ENCODE data around the gene UPF1. TPM values are rescaled to one million over a fixed set of nuclear protein-coding genes. Genes with fewer than 3 reads are reported as not detected.

Gene UPF1
- total and polyA plus RNA-seq, 2 of the 13 experiments (the other 11 are each of a cell fraction or from before 2014, with no cell fraction given), result 16.9 to 41.8 TPM

DNA sequence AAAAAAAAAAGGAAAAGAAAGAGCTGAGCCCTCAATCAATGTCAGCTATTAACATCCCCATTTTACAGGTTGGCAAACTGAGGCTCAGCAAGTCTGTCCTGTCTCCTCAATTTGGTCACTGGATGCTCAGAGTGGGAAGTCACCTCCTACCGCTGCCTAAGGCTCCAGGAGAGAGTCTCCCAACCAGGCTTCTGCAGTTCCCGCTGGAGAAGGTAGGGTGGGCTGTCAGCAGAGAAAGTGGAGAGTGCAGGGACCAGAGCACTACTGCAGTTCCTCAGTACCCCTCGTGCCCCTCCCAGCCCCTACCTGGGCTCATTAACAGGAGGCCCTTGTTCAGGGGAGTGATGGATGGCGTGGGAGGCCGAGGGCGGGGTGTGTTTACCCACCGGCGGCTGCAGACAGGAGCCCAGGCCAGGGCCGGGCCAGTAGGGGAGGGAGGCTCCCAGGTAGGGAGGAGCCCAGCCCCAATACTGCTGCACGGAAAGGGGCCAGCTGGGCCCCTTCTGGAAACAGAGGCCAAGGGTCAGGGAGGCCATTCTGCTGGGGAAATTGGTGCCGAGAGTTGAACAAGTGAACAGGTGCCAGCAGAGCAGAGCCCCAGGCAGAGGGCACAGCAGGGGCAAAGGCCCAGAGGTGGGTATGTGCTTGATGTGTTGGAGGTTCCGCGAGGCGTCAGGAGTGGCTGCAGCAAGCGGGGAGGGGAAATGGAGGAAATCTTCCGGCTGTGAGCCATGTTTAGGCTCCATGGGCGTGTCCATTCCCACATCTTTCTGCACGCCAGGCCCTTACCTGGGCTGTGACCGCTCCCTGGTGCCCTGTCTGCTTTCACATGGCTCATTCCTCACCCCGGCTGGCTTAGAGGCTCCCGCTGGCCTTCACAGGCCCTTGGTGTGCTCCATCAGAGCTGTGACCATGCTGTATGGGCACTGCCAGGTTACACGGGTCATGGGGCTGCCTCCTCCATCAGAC is 33.1 kb upstream of the UPF1 start (continued):
- TF ChIP-seq DMAP1 (CRISPR knock-in tag; IDR thresholded peaks at IDR 0.05) (0 out of 2 replicates have a peak, but pooled peaks have one; percentile 25), RAD21 (CRISPR knock-in tag; IDR thresholded peaks at IDR 0.05) (peak; percentile 37; the same call in 1 of the 2 replicates), ZNF577 (CRISPR knock-in tag; IDR thresholded peaks at IDR 0.05; ENCODE audit: borderline replicate concordance, low read depth) (no peak), MBD4 (IDR thresholded peaks at IDR 0.05; ENCODE audit: borderline replicate concordance, low read length) (no peak), FOXO1 (CRISPR knock-in tag; IDR thresholded peaks at IDR 0.05) (no peak), ZNF34 (CRISPR knock-in tag; IDR thresholded peaks at IDR 0.05; ENCODE audit: borderline replicate concordance) (0 out of 2 replicates have a peak, but pooled peaks have one; percentile 59), NR2F1 (CRISPR knock-in tag; IDR thresholded peaks at IDR 0.05) (peak in 1 of 2 experiments; percentile 62; a peak in 1 of 4 replicates), CHD4 (IDR thresholded peaks at IDR 0.05; ENCODE audit: borderline replicate concordance, low read length) (peak; percentile 42; the same call in 1 of the 2 replicates), NFRKB (IDR thresholded peaks at IDR 0.05) (no peak)
- TF ChIP-seq, protein P1, sequence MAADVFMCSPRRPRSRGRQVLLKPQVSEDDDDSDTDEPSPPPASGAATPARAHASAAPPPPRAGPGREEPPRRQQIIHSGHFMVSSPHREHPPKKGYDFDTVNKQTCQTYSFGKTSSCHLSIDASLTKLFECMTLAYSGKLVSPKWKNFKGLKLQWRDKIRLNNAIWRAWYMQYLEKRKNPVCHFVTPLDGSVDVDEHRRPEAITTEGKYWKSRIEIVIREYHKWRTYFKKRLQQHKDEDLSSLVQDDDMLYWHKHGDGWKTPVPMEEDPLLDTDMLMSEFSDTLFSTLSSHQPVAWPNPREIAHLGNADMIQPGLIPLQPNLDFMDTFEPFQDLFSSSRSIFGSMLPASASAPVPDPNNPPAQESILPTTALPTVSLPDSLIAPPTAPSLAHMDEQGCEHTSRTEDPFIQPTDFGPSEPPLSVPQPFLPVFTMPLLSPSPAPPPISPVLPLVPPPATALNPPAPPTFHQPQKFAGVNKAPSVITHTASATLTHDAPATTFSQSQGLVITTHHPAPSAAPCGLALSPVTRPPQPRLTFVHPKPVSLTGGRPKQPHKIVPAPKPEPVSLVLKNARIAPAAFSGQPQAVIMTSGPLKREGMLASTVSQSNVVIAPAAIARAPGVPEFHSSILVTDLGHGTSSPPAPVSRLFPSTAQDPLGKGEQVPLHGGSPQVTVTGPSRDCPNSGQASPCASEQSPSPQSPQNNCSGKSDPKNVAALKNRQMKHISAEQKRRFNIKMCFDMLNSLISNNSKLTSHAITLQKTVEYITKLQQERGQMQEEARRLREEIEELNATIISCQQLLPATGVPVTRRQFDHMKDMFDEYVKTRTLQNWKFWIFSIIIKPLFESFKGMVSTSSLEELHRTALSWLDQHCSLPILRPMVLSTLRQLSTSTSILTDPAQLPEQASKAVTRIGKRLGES (CRISPR knock-in tag; IDR thresholded peaks at IDR 0.05; ENCODE audit: borderline replicate concordance), result no peak
- TF ChIP-seq, protein P2, sequence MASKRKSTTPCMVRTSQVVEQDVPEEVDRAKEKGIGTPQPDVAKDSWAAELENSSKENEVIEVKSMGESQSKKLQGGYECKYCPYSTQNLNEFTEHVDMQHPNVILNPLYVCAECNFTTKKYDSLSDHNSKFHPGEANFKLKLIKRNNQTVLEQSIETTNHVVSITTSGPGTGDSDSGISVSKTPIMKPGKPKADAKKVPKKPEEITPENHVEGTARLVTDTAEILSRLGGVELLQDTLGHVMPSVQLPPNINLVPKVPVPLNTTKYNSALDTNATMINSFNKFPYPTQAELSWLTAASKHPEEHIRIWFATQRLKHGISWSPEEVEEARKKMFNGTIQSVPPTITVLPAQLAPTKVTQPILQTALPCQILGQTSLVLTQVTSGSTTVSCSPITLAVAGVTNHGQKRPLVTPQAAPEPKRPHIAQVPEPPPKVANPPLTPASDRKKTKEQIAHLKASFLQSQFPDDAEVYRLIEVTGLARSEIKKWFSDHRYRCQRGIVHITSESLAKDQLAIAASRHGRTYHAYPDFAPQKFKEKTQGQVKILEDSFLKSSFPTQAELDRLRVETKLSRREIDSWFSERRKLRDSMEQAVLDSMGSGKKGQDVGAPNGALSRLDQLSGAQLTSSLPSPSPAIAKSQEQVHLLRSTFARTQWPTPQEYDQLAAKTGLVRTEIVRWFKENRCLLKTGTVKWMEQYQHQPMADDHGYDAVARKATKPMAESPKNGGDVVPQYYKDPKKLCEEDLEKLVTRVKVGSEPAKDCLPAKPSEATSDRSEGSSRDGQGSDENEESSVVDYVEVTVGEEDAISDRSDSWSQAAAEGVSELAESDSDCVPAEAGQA (IDR thresholded peaks at IDR 0.05; ENCODE audit: low read depth), result no peak
- TF ChIP-seq, protein P2 (CRISPR knock-in tag; IDR thresholded peaks at IDR 0.05; ENCODE audit: borderline replicate concordance), result no peak
- TF ChIP-seq, protein P3, sequence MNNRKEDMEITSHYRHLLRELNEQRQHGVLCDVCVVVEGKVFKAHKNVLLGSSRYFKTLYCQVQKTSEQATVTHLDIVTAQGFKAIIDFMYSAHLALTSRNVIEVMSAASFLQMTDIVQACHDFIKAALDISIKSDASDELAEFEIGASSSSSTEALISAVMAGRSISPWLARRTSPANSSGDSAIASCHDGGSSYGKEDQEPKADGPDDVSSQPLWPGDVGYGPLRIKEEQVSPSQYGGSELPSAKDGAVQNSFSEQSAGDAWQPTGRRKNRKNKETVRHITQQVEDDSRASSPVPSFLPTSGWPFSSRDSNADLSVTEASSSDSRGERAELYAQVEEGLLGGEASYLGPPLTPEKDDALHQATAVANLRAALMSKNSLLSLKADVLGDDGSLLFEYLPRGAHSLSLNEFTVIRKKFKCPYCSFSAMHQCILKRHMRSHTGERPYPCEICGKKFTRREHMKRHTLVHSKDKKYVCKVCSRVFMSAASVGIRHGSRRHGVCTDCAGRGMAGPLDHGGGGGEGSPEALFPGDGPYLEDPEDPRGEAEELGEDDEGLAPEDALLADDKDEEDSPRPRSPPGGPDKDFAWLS (CRISPR knock-in tag; IDR thresholded peaks at IDR 0.05; ENCODE audit: borderline replicate concordance), result no peak
- TF ChIP-seq, protein P4, sequence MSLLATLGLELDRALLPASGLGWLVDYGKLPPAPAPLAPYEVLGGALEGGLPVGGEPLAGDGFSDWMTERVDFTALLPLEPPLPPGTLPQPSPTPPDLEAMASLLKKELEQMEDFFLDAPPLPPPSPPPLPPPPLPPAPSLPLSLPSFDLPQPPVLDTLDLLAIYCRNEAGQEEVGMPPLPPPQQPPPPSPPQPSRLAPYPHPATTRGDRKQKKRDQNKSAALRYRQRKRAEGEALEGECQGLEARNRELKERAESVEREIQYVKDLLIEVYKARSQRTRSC (CRISPR knock-in tag; IDR thresholded peaks at IDR 0.05; ENCODE audit: low read depth), result no peak

Data from HepG2 (cell line).